Stimulated activated CD4-positive, alpha-beta T cell treated with anti-CD3 and anti-CD28 coated beads, Interleukin-15, amount 100 ng/mL, for 24 hours (primary cell): ENCODE data around the gene ADI1.
"Not testable (repeated sequence)": the region's sequence is repeated elsewhere in the genome, so short reads cannot be mapped to it uniquely, and the experiment has no call there.

Experiments used
- DNase-seq: peaks from one replicate; pipeline ENCODE4 v3.0.0-alpha.2; 2020

Gene ADI1

GRCh38 chr2:3492475-3492787 lies 26.9 kb downstream of the ADI1 start:
- not testable (repeated sequence) for DNase-seq

- DNase-seq: no peak
These were observed 27.4 kb downstream of the ADI1 start for GRCh38 chr2:3491716-3492474.

GRCh38 chr2:3491306-3491705 lies 28.0 kb downstream of the ADI1 start:
- no peak for DNase-seq

- no peak for DNase-seq
These were observed 28.9 kb downstream of the ADI1 start for GRCh38 chr2:3490191-3491170.

GRCh38 chr2:3489764-3490115 lies 29.6 kb downstream of the ADI1 start:
- no peak for DNase-seq

- DNase-seq: no peak
These were observed 30.2 kb downstream of the ADI1 start for GRCh38 chr2:3488855-3489763.

- no peak for DNase-seq
These were observed 31.2 kb downstream of the ADI1 start for GRCh38 chr2:3488061-3488531.

- no peak for DNase-seq
These were observed 31.9 kb downstream of the ADI1 start for GRCh38 chr2:3487432-3487831.

- no peak for DNase-seq
These were observed 32.3 kb downstream of the ADI1 start for GRCh38 chr2:3487028-3487425.

- no peak for DNase-seq
These were observed 33.0 kb downstream of the ADI1 start for GRCh38 chr2:3486047-3487027.

GRCh38 chr2:3485166-3485565 lies 34.2 kb downstream of the ADI1 start:
- DNase-seq: no peak

- DNase-seq: no peak
These were observed 35.1 kb downstream of the ADI1 start for GRCh38 chr2:3483986-3484960.

- peak; percentile 16 for DNase-seq
These were observed 35.9 kb downstream of the ADI1 start for GRCh38 chr2:3483227-3483985.

- DNase-seq: no peak
These were observed 36.9 kb downstream of the ADI1 start for GRCh38 chr2:3482363-3482821.

GRCh38 chr2:3481736-3482362 lies 37.5 kb downstream of the ADI1 start:
- no peak for DNase-seq

GRCh38 chr2:3481011-3481400 lies 38.3 kb downstream of the ADI1 start:
- no peak for DNase-seq

GRCh38 chr2:3480352-3481010 lies 38.9 kb downstream of the ADI1 start:
- DNase-seq: peak; percentile 25
